ENCODE data around the gene RAB5IF.
"Not testable (repeated sequence)": the region's sequence is repeated elsewhere in the genome, so short reads cannot be mapped to it uniquely, and the experiment has no call there.

The RAB5IF gene

GRCh38 chr20:36587388-36588070 is 18.1 kb upstream of the RAB5IF start:
- DNase-seq: no peak

DNA sequence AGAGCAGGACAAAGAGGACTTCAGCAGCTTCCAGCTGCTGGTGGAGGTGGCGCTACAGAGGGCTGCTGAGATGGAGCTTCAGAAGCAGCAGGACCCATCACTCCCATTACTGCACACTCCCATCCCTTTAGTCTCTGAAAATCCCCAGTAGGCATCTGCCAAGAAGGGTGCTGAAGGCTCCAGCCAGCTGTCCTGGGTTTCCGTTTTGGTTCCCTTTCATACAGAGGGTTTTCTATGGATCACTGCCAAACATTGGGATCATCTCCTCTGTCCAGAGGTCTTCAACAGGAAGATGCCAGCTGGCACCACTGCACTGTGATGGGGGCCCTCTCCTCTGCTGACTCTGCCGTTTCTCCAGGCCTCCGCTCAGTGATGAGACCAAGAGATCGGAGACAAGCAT is 14.3 kb upstream of the RAB5IF start:
- DNase-seq: peak; percentile 54 to 61

- DNase-seq: peak; percentile 5 to 22
These were observed 13.5 kb upstream of the RAB5IF start for GRCh38 chr20:36591854-36592641.

GRCh38 chr20:36593347-36593929 is 12.1 kb upstream of the RAB5IF start:
- DNase-seq: no peak

- no peak for DNase-seq
These were observed 5.7 kb upstream of the RAB5IF start for GRCh38 chr20:36599912-36600345.

GRCh38 chr20:36601540-36601939 is 4.0 kb upstream of the RAB5IF start:
- DNase-seq: no peak

DNA sequence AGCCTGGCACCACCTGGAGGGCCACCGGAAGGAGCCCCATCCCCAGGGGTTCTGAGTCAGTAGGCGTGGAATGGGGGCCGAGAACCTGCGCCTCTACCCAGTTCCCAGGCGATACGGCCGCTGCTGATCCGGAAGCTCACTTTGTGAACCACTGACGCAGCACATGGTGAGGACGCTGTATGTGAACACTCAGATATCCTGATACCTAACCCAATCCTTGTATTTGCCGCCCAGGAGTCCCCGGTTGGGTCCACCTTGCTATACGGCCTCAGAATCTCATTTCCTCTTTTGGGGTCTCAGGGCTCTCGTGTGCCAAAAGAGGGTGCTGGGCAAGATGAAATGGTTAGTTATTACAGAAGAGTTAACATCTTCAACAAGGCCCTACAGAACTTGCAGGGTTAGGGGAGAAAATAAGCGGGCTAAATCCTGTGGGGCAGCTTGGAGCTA is 604 bp upstream of the RAB5IF start:
- DNase-seq: peak; percentile 68 to 72

DNA sequence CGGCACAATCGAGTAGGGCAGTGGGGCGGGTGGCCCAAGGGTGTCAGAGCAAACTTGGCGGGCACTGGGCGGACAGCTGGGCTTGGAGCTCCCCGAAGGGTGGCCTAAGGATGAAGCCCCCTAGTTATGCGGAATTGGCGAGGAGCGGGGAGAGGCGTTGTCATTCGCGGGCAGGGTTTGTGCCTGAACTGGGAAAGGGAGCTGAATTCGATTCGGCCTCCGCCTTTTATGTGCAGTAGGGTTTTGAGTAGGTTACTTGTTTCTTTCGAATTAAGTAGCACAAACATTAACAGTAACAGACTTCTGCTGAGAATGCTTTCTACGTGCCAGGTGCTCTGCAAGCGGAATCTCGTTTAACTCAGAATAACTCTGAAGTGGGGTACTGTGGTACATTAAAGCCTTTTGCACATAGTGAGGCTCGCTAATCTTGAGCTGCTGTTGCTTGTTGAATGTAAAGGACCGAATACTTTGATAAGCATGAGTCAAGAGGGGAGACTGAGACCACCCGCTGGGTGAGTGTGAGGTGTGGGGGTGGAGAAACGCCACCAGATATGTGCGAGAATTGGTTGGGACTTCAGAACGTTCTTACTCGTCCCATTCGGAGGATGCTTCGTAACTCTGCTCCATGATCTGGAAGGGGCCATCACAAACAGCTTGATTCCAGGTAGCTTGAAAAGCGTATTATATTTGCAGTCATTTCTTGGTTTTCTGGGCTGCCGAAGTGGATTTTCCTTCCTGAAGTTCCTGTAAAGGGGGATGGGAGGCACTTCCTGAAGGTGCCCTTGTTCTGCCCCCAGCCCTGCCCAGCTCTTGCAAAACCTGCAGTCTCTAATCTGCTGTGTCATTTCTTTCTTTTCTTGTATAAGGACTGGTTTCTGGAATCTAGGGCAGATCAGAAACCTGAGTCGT is 833 bp downstream of the RAB5IF start:
- DNase-seq: no peak

DNA sequence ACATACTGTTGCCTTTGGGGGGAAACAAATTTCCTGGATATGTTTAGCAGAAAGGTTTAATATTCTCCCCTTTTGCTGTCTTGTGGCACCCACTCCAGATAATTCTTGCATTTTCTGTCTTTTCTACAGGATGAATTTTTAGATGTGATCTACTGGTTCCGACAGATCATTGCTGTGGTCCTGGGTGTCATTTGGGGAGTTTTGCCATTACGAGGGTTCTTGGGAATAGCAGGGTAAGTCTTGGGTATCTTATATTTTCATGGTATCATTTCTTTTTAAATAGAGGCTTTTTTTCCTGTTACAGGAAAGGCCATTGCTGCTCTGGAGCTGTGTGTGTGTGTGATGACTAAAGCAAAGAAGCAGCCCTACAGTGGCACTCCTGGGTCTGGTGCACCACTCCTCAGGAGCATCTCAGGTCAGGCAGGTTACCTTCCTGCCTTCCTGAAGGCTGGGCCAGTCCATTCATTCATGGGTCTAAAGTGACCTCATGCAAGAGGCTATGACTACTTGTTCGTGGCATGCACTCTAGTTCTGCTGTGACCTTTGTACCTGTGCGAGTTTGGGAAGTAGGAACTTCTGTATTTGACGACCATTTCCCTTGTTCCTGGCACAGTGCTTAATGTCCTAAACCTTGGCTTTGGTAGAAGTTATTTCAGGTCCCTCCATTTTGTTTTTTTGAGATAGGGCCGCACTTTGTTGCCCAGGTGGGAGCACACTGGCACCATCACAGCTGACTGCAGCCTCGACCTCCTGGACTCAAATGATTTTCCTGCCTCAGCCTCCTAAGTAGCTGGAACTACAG is 2.2 kb downstream of the RAB5IF start:
- no peak for DNase-seq

- not testable (repeated sequence) for DNase-seq
These were observed 2.8 kb downstream of the RAB5IF start for GRCh38 chr20:36608388-36608728.

DNA sequence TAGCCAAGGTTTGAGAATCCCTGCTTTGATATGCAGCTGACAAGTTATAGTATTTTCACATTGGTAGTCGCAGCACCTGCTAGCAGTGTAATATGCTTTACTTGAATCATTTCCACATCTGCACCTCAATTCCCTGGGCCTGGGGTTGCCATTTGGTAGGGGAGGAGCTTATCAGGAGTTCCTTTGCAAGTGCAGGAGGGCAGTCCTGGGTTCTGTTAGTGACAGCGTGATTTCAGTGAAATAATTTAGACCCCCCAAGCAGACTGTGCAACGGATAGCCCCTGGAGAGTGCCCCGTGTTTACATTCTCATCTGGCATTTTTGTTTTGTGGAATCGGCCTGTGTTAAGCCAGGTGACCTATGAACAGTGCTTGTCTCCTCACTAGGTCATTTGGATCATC is 6.0 kb downstream of the RAB5IF start:
- DNase-seq: no peak

GRCh38 chr20:36613974-36614373 is 8.4 kb downstream of the RAB5IF start:
- no peak for DNase-seq

- no peak for DNase-seq
These were observed 9.4 kb downstream of the RAB5IF start for GRCh38 chr20:36614781-36615557.

DNA sequence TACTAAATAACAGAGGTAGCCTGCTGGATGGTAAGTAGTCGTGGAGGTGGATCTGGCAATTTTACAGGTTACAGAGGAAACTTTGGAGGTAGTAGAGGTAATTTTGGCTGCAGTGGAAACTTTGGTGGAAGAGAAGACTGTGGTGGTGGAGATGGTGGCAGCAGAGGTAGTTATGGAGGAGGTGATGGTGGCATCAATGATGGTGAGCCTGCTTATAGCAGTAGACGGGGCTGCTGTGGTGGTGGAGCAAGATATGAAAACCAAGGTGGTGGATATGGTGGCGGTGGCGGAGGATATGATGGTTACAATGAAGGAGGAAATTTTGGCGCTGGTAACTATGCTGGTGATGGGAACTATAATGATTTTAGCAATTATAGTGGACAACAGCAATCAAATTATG is 15.3 kb downstream of the RAB5IF start:
- DNase-seq: no peak

DNA sequence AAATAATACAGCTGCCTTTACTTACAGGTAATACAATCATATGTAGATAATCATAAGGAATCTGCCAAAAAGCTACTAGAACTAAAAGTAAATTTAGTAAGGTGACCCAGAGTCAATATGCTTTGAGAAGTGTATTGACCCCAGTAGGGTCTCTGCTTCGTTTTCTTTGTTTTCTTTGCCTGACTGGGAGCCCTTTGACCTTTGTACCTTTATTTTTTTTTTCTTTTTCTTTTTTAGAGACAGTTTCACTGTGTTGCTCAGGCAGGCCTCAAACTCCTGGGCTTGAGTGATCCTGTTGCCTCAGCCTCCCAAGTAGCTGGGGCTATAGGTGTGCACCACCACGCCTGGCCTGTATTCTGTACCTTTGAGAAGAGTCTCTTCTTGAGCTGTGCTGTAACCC is 17.9 kb downstream of the RAB5IF start:
- no peak for DNase-seq

GRCh38 chr20:36624068-36624943 is 18.7 kb downstream of the RAB5IF start:
- DNase-seq: peak; percentile 19 to 39

DNA sequence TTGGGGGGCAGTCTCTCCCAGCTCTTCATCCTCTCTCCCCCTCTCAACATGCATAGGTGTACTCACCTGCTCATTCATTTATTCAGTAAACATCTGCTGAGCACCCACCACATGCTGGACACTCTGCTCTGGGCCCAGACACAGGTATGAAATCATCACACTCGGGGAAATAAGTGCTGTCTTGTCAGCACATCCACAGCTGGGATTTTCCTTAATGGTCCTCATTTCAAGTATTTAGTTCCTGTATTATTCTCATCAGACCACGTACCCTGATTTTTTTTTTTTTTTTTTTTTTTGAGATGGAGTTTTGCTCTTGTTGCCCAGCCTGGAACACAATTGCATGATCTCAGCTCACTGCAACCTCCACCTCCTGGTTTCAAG is 19.4 kb downstream of the RAB5IF start:
- no peak for DNase-seq

DNA sequence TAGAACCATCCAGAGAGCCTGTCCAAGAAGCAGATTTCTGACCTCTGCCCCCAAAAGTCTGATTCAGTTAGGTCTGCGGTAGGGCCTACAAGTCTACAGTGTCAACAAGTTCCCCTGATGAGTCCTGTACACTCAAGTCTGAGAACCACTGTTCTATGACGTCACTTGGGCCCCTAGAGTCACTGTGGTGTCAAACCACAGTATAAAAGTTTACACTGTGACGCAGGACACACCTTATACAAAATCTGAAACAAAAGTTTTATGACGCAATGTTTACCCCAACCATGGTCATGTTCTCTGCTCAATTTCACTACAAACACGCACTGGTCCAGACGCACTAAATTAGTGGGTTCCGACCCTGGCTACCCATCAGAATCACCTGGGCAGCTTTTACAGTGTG is 22.5 kb downstream of the RAB5IF start:
- no peak for DNase-seq

DNA sequence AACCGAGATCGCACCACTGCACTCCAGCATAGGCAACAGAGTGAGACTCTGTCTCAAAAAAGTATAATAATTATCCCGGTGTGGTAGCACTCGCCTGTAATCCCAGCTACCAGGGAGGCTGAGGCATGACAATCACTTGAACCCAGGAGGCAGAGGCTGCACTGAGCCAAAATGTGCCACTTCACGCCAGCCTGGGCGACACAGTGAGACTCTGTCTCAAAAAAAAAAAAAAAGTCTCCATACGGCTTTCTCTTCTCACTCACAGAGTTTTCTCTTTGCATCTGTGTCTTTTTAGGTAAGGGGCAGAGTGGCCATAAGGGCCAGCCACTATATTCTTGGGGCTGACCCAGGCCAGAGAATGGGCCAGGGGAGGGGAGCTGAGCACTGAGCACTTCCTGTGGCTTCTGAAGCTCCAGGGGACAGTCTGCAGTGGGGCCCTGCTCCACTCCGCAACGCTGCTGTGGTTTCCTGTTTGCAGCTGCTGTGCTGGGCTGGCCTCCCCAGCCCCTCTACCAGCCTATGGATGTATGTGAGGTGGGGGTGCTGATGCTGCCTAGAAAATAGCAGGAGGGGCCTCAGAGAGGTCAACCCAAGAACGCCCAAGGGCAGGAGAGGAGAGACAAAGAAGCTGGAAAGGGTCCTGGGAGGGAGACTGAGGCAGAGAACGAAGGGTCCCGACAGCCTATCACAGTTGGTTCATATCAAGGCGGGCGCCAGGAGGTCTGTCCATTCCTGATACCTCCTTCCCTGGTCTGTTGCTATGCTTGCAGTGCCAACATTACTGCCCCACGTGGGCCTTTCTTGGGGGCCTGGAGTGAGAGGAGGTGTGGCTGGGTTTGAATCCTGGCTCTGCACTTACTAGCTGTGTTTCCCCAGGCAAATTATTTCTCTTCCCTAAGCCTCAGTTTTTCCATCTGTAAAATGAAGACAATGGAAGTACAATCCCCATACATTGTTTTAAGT is 24.4 kb downstream of the RAB5IF start:
- no peak for DNase-seq
